ENCODE data around the gene TTLL11. TPM values are rescaled to one million over a fixed set of nuclear protein-coding genes. Genes with fewer than 3 reads are reported as not detected.

The TTLL11 gene
- total RNA-seq, 1 donor: 6.2 TPM

DNA sequence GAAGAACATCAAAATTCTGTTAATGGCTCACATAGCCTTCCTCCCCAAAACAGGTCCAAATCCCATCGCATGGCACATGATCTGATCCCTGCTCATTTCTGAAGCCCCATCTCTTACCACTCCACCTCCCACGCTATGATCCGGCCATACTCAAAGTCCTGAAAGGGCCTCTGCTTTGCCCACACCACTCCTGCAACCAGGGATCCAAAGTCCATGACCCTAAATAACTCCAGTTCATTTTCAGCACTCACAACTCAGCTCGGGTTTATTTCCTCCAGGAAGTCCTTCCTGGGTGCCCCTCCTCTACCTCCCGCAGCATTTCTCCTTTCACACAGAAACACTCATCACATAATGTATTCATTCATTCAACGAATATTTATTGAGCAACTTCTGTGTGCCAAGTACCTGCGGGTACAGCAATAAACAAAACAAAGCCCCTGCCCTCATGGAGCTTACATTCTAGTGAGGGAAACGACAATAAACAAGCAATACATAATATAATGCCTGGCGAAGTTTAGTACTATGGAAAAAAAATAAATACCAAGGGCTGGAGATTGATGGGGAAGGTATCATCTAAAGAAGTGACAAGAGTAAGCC, 2.7 kb downstream of the TTLL11 start:
- Histone ChIP-seq H3K27ac (ENCODE audit: low read depth, low read length) (no peak overlapping the region), H2AFZ (ENCODE audit: low read length) (no peak overlapping the region), H3K79me2 (ENCODE audit: insufficient read depth, low read length) (peaks cover 47% of the 10 kb centered on the region), H3K9me3 (ENCODE audit: low read depth, low read length) (no peaks in the 10 kb centered on the region), H3K4me2 (ENCODE audit: insufficient read depth, low read length) (no peak overlapping the region), H3K36me3 (ENCODE audit: insufficient read depth, low read length) (no peaks in the 10 kb centered on the region), H4K20me1 (ENCODE audit: insufficient read depth, low read length) (peaks cover 50% of the 10 kb centered on the region), H3K4me3 (ENCODE audit: insufficient read depth, low read length) (no peak overlapping the region), H3K27me3 (ENCODE audit: insufficient read depth, low read length) (no peaks in the 10 kb centered on the region), H3K4me1 (ENCODE audit: insufficient read depth, low read length) (peaks cover 27% of the 10 kb centered on the region)
- no peak for DNase-seq (ENCODE audit: insufficient read length, low spot score, missing footprints)
- TF ChIP-seq, protein P1, sequence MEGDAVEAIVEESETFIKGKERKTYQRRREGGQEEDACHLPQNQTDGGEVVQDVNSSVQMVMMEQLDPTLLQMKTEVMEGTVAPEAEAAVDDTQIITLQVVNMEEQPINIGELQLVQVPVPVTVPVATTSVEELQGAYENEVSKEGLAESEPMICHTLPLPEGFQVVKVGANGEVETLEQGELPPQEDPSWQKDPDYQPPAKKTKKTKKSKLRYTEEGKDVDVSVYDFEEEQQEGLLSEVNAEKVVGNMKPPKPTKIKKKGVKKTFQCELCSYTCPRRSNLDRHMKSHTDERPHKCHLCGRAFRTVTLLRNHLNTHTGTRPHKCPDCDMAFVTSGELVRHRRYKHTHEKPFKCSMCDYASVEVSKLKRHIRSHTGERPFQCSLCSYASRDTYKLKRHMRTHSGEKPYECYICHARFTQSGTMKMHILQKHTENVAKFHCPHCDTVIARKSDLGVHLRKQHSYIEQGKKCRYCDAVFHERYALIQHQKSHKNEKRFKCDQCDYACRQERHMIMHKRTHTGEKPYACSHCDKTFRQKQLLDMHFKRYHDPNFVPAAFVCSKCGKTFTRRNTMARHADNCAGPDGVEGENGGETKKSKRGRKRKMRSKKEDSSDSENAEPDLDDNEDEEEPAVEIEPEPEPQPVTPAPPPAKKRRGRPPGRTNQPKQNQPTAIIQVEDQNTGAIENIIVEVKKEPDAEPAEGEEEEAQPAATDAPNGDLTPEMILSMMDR (IDR thresholded peaks at IDR 0.05; ENCODE audit: extremely low read depth, low read depth, low read length): no peak

DNA sequence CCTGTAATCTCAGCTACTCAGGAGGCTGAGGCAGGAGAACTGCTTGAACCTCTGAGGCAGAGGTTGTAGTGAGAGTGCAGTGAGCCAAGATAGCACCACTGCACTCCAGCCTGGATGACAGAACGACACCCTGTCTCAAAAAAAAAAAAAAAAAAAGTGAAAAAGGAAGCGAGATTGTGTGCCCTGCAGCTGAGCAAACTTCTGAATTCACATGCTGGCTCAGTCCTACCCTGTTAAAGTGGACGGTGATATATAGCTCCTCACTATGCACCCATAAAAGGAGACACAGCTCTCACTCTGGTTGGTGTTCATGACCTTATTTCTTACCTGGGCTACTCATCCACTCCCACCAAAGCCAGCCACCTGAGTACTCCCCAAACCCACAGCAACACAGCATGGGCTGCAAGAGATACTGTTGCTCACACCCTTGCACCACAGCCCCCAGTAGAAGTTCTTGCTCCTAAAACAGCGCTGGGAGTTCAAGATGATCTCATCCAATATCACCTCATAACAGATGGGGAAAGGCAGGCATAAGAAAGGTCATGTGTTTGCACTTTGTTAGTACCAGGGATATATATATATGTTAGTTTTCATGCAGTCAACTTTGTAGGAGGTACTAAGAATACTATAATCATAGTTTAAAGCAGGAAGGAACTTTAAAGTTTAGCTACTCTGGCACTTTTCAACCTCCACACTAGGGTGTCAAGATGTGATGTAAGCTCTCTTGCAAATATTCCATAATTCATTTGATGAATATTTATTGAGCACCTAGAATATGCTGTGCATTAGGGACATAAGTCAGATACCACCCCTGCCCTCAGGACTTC, 4.0 kb downstream of the TTLL11 start:
- TF ChIP-seq, protein P1 (IDR thresholded peaks at IDR 0.05; ENCODE audit: extremely low read depth, low read depth, low read length): no peak
- H2AFZ ChIP-seq (ENCODE audit: low read length): no peak overlapping the region
- no peak overlapping the region for H3K4me2 ChIP-seq (ENCODE audit: insufficient read depth, low read length)
- no peaks in the 10 kb centered on the region for H3K36me3 ChIP-seq (ENCODE audit: insufficient read depth, low read length)
- no peak overlapping the region for H3K4me3 ChIP-seq (ENCODE audit: insufficient read depth, low read length)
- H4K20me1 ChIP-seq (ENCODE audit: insufficient read depth, low read length): peaks cover 56% of the 10 kb centered on the region
- no peak for DNase-seq (ENCODE audit: insufficient read length, low spot score, missing footprints)
- H3K4me1 ChIP-seq (ENCODE audit: insufficient read depth, low read length): peaks cover 30% of the 10 kb centered on the region
- H3K79me2 ChIP-seq (ENCODE audit: insufficient read depth, low read length): peaks cover 57% of the 10 kb centered on the region
- no peak overlapping the region for H3K27ac ChIP-seq (ENCODE audit: low read depth, low read length)
- no peaks in the 10 kb centered on the region for H3K9me3 ChIP-seq (ENCODE audit: low read depth, low read length)
- no peaks in the 10 kb centered on the region for H3K27me3 ChIP-seq (ENCODE audit: insufficient read depth, low read length)

DNA sequence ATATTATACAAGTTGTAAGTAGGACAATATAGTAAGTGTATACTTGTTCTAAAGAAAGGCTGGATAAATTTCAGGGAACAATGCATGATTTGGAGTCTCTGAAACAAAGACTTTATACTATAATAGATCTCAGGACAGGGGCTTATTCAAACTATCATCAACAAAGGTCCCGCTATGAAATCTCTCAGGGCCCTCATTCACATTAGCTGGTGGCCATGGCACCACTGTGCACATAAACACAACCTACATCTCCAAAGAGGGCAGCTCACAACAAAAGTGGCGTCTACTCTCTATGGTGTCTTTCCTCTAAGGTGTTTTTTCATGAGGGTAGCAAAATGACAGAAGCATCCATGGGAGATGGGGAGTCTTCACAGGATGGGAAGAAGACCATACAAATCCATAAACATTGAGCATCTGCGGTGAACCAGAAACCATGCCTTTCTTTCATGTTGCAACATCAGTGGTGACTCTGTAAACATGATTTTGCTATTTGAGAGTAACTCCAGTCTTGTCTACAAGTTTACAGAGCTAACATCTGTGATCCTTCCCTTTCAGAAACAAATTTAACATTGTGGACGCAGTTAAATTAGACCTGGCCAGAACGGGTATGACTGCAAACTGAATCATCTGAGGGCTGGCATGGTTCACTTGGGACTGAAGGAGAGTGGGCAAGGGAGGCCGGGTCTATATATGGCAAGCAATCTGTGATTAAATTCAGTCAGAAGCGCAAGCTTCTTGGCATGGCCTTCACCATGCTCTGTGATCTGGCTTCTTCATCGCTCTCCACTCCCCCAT, 5.5 kb downstream of the TTLL11 start:
- Histone ChIP-seq H4K20me1 (ENCODE audit: insufficient read depth, low read length) (peaks cover 63% of the 10 kb centered on the region), H3K9me3 (ENCODE audit: low read depth, low read length) (no peaks in the 10 kb centered on the region), H3K79me2 (ENCODE audit: insufficient read depth, low read length) (peaks cover 60% of the 10 kb centered on the region), H3K4me1 (ENCODE audit: insufficient read depth, low read length) (peaks cover 30% of the 10 kb centered on the region), H2AFZ (ENCODE audit: low read length) (no peak overlapping the region), H3K36me3 (ENCODE audit: insufficient read depth, low read length) (no peaks in the 10 kb centered on the region), H3K27ac (ENCODE audit: low read depth, low read length) (no peak overlapping the region), H3K4me3 (ENCODE audit: insufficient read depth, low read length) (no peak overlapping the region), H3K27me3 (ENCODE audit: insufficient read depth, low read length) (no peaks in the 10 kb centered on the region), H3K4me2 (ENCODE audit: insufficient read depth, low read length) (peak overlapping the region; percentile 15)
- TF ChIP-seq, protein P1 (IDR thresholded peaks at IDR 0.05; ENCODE audit: extremely low read depth, low read depth, low read length): no peak
- peak; percentile 87 for DNase-seq (ENCODE audit: insufficient read length, low spot score, missing footprints)
